SJSA1 (cell line): Measurements from ENCODE around the gene COASY. TPM values are rescaled to one million over a fixed set of nuclear protein-coding genes. Genes with fewer than 3 reads are reported as not detected.

ENCODE experiments used
- DNase-seq, 2 experiments: peaks; one replicate each; pipeline ENCODE4 v3.0.0-alpha.2; 2015 to 2020; ENCODE audit warnings: low spot score in 2 of 2, low read depth in 1 of 2
- H3K27ac ChIP-seq: fragments of 250-450 bp; sonication (Bioruptor Pico); 2 replicates; pipeline ENCODE4 v1.5.1; 2020; ENCODE audit warnings: mild to moderate bottlenecking, moderate library complexity
- H3K27me3 ChIP-seq: fragments of 250-450 bp; sonication (Bioruptor Pico); replicated peaks from 2 replicates; pipeline ENCODE4 v1.5.1; 2020; ENCODE audit warnings: mild to moderate bottlenecking, moderate library complexity
- H3K36me3 ChIP-seq: fragments of 250-450 bp; sonication (Bioruptor Pico); 2 replicates; pipeline ENCODE4 v1.5.1; 2020; ENCODE audit warnings: mild to moderate bottlenecking
- H3K4me1 ChIP-seq: fragments of 250-450 bp; sonication (Bioruptor Pico); replicated peaks from 2 replicates; pipeline ENCODE4 v1.6.1; 2021; ENCODE audit warnings: mild to moderate bottlenecking
- H3K4me3 ChIP-seq: fragments of 250-450 bp; sonication (Bioruptor Pico); 2 replicates; pipeline ENCODE4 v1.5.1; 2020; ENCODE audit warnings: mild to moderate bottlenecking
- H3K9me3 ChIP-seq: fragments of 250-450 bp; sonication (Bioruptor Pico); replicated peaks from 2 replicates; pipeline ENCODE4 v1.5.1; 2020; ENCODE audit warnings: mild to moderate bottlenecking
- total RNA-seq: library from RNA; depleted of rRNA; stranded (reverse); fragments of >200 nt; shearing (Covaris generic); gene quantifications from 2 replicates; pipeline ENCODE4 v1.2.3, GENCODE V29; 2014

COASY gene
- total RNA-seq, 1 experiment from 2014 or later: 15.4 TPM

GRCh38 chr17:42522263-42522790, 39.6 kb upstream of the COASY start:
- no peaks in the 10 kb centered on the region for H3K9me3 ChIP-seq
- no peak overlapping the region for H3K4me3 ChIP-seq
- peaks cover 13% of the 10 kb centered on the region for H3K36me3 ChIP-seq
- peaks cover 70% of the 10 kb centered on the region for H3K4me1 ChIP-seq
- no peak for DNase-seq
- no peaks in the 10 kb centered on the region for H3K27me3 ChIP-seq
- peak overlapping the region; percentile 99; the same call in 1 of the 2 replicates for H3K27ac ChIP-seq

GRCh38 chr17:42522798-42523278, 39.1 kb upstream of the COASY start:
- no peak overlapping the region for H3K4me3 ChIP-seq
- no peaks in the 10 kb centered on the region for H3K9me3 ChIP-seq
- H3K27me3 ChIP-seq: no peaks in the 10 kb centered on the region
- no peak for DNase-seq
- no peak overlapping the region for H3K27ac ChIP-seq
- peaks cover 11% of the 10 kb centered on the region for H3K36me3 ChIP-seq
- peaks cover 67% of the 10 kb centered on the region for H3K4me1 ChIP-seq

GRCh38 chr17:42525221-42525620, 36.7 kb upstream of the COASY start:
- no peak for DNase-seq
- Histone ChIP-seq H3K27me3 (no peaks in the 10 kb centered on the region), H3K4me3 (no peak overlapping the region), H3K9me3 (no peaks in the 10 kb centered on the region), H3K36me3 (peaks cover 10% of the 10 kb centered on the region; the same call in 1 of the 2 replicates), H3K27ac (no peak overlapping the region), H3K4me1 (peaks cover 48% of the 10 kb centered on the region)

- Histone ChIP-seq H3K27me3 (no peaks in the 10 kb centered on the region), H3K4me1 (peaks cover 46% of the 10 kb centered on the region), H3K4me3 (no peak overlapping the region), H3K9me3 (no peaks in the 10 kb centered on the region), H3K27ac (no peak overlapping the region), H3K36me3 (peaks cover 10% of the 10 kb centered on the region; the same call in 1 of the 2 replicates)
- no peak for DNase-seq
Observed at GRCh38 chr17:42526031-42526444, 35.9 kb upstream of the COASY start.

GRCh38 chr17:42527932-42528331, 34.0 kb upstream of the COASY start:
- H3K4me3 ChIP-seq: no peak overlapping the region
- no peaks in the 10 kb centered on the region for H3K9me3 ChIP-seq
- peaks cover 43% of the 10 kb centered on the region for H3K4me1 ChIP-seq
- H3K27me3 ChIP-seq: no peaks in the 10 kb centered on the region
- no peak overlapping the region for H3K27ac ChIP-seq
- H3K36me3 ChIP-seq: no peaks in the 10 kb centered on the region
- DNase-seq: no peak

GRCh38 chr17:42529061-42529460, 32.9 kb upstream of the COASY start:
- H3K36me3 ChIP-seq: no peaks in the 10 kb centered on the region
- no peak overlapping the region for H3K27ac ChIP-seq
- no peaks in the 10 kb centered on the region for H3K9me3 ChIP-seq
- DNase-seq: no peak
- no peaks in the 10 kb centered on the region for H3K27me3 ChIP-seq
- no peak overlapping the region for H3K4me3 ChIP-seq
- peaks cover 43% of the 10 kb centered on the region for H3K4me1 ChIP-seq

- no peak overlapping the region for H3K4me3 ChIP-seq
- no peak for DNase-seq
- no peaks in the 10 kb centered on the region for H3K9me3 ChIP-seq
- no peaks in the 10 kb centered on the region; the same call in 1 of the 2 replicates for H3K36me3 ChIP-seq
- no peak overlapping the region for H3K27ac ChIP-seq
- H3K27me3 ChIP-seq: no peaks in the 10 kb centered on the region
- peaks cover 47% of the 10 kb centered on the region for H3K4me1 ChIP-seq
Observed at GRCh38 chr17:42530952-42531454, 30.9 kb upstream of the COASY start.

GRCh38 chr17:42531455-42532354, 30.2 kb upstream of the COASY start:
- H3K27ac ChIP-seq: no peak overlapping the region
- no peaks in the 10 kb centered on the region for H3K9me3 ChIP-seq
- peak in 1 of 2 experiments; percentile 46 for DNase-seq
- H3K4me1 ChIP-seq: peaks cover 47% of the 10 kb centered on the region
- no peaks in the 10 kb centered on the region; the same call in 1 of the 2 replicates for H3K36me3 ChIP-seq
- no peaks in the 10 kb centered on the region for H3K27me3 ChIP-seq
- peak overlapping the region; percentile 53 for H3K4me3 ChIP-seq

GRCh38 chr17:42535155-42536047, 26.5 kb upstream of the COASY start:
- DNase-seq: no peak
- Histone ChIP-seq H3K27ac (peak overlapping the region; percentile 46), H3K4me3 (peak overlapping the region; percentile 92), H3K9me3 (no peaks in the 10 kb centered on the region), H3K4me1 (peaks cover 40% of the 10 kb centered on the region), H3K36me3 (peaks cover 26% of the 10 kb centered on the region), H3K27me3 (no peaks in the 10 kb centered on the region)

GRCh38 chr17:42536048-42536371, 25.9 kb upstream of the COASY start, which contains the start of gene NAGLU:
TSS of gene NAGLU (plus strand) at chr17:42536241. CDS start at chr17:42536273, 32 bp downstream.
- H3K36me3 ChIP-seq: peaks cover 26% of the 10 kb centered on the region
- H3K27me3 ChIP-seq: no peaks in the 10 kb centered on the region
- H3K4me1 ChIP-seq: peaks cover 36% of the 10 kb centered on the region
- DNase-seq: peak; percentile 80 to 94
- H3K9me3 ChIP-seq: no peaks in the 10 kb centered on the region
- H3K4me3 ChIP-seq: peak within 1 kb of the TSS; percentile 92
- H3K27ac ChIP-seq: peak within 1 kb of the TSS; percentile 46

GRCh38 chr17:42536372-42537155, 25.4 kb upstream of the COASY start:
- peaks cover 30% of the 10 kb centered on the region for H3K36me3 ChIP-seq
- peaks cover 31% of the 10 kb centered on the region for H3K4me1 ChIP-seq
- peak; percentile 75 to 91 for DNase-seq
- no peaks in the 10 kb centered on the region for H3K27me3 ChIP-seq
- peak overlapping the region; percentile 46 for H3K27ac ChIP-seq
- no peaks in the 10 kb centered on the region for H3K9me3 ChIP-seq
- H3K4me3 ChIP-seq: peak overlapping the region; percentile 92

- H3K36me3 ChIP-seq: peaks cover 36% of the 10 kb centered on the region
- DNase-seq: no peak
- no peaks in the 10 kb centered on the region for H3K27me3 ChIP-seq
- peaks cover 25% of the 10 kb centered on the region for H3K4me1 ChIP-seq
- no peak overlapping the region for H3K27ac ChIP-seq
- H3K9me3 ChIP-seq: no peaks in the 10 kb centered on the region
- peak overlapping the region; percentile 92 for H3K4me3 ChIP-seq
Observed at GRCh38 chr17:42537156-42537805, 24.7 kb upstream of the COASY start.
